SK-N-SH (cell line): ENCODE measurements around the gene CCDC13.

Experiments
- CTCF ChIP-seq: fragments of 200-600 bp; sonication (generic); IDR thresholded peaks from 2 replicates; pipeline ENCODE4 v1.6.1; 2017; ENCODE audit warnings: antibody characterized with exemption, mild to moderate bottlenecking, moderate library complexity
- EZH2phosphoT487 ChIP-seq: fragments of 200-600 bp; sonication (generic); IDR thresholded peaks from 2 replicates; pipeline ENCODE4 v1.6.1; 2017; ENCODE audit warnings: low read depth, mixed run types, mild to moderate bottlenecking, antibody characterized with exemption, moderate library complexity, borderline replicate concordance
- MAX ChIP-seq: IDR thresholded peaks from 2 replicates; pipeline ENCODE4 v1.4.0; 2012; ENCODE audit warnings: low read depth
- MXI1 ChIP-seq: IDR thresholded peaks from 2 replicates; pipeline ENCODE4 v1.6.1; 2012; ENCODE audit warnings: mild to moderate bottlenecking, low read depth, low read length, improper control_type of control experiment

DNA sequence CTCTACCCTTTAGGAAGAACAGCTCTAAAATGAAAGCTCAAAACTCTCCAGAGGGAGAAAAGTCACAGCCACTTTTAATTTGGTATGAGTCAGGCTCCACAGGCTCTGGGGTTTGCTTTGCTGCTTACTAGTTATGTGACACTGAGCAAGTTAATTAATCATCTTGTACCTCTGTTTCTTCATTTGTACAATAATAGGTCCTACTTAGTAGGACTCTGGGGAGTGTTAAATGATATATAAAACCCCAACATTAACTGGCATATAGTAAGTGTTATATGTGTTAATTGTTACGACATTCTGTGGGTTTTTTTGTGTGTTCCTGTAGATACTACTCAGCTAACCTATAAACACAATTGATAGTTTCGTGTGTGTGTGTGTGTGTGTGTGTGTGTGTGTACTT, 42.8 kb upstream of the CCDC13 start:
- TF ChIP-seq MXI1 (no peak), CTCF (no peak), MAX (no peak), EZH2phosphoT487 (no peak)
